NCI-H1092 (cell line): ENCODE data around the gene NEDD4L.

Experiments
- DNase-seq: peaks from one replicate; lab custom pipeline; 2025; lab: John Stamatoyannopoulos, UW

NEDD4L gene

DNA sequence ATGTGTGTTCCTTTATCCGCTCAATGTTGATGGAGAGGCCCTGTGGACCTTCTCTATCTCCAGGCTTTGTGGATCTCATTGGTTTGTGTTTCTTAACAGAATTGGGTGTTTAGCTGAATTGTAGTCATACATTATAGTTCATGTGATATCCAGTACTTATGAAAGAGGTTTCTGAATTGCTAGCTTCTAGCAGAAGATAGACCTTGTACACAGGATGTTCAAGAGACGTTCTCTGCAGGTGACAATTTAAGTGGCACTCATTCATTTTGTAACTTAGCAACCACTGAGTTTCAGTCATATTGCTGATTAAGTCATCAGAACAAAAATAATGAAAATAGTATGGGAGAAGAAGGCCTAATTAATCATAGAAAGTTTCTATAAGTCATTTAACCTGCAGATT lies 305.6 kb downstream of the NEDD4L start:
- DNase-seq, result no peak

DNA sequence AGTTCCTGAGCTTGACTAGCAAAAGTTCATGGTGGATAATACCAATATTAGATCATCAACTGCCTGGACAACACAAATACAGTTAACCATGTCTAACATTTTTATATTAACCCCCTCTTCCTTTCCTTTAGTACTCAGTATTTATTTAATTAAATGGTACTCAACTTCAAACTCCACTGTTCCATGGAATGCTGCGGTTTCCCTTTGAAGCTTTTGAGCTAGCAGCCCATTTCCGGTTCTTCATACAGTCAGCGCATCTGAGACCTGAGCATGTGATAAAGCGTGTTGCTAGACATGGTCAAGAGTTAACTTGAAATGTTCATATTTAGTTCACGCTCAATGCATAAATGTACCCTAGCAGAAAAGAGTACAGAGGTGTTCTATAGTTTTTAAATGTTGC lies 306.5 kb downstream of the NEDD4L start:
- no peak for DNase-seq

DNA sequence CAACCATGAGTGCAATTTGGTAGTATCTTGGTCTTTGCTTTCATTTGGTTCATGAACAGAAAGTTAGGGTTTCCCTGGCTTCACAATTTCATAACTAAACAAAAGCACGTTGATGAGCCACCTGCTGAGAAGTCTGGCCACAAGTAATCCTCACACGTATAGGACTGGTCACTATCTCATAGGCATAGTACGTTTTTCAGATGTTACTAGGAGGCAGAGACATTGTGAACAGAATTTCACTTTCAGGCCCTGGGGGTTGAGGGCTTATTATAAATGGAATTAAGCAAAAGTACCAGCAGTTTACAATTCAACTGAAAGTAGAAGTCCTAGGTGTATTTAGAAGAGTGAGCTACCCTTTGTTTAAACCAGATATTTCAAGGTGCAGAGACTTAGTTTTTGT lies 307.8 kb downstream of the NEDD4L start:
- DNase-seq, result no peak

DNA sequence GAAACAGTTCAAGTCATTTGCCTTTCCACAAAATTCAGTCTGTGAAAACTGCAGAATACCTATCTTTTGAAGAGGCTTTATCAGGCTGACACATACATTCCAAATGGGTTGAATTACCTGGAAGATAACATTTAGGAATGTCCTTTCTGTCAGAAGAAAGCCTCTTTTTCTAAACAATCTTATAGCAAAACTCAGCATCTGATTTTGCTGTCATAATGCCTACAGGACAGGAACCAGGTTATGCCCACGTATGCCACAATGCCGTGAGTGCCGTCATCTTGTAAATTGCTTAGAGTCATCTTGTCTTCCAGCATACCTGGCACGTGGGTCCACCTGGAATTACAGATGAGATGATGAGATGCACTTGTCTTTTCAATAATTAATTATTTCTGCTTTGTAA lies 309.6 kb downstream of the NEDD4L start:
- DNase-seq, result no peak

DNA sequence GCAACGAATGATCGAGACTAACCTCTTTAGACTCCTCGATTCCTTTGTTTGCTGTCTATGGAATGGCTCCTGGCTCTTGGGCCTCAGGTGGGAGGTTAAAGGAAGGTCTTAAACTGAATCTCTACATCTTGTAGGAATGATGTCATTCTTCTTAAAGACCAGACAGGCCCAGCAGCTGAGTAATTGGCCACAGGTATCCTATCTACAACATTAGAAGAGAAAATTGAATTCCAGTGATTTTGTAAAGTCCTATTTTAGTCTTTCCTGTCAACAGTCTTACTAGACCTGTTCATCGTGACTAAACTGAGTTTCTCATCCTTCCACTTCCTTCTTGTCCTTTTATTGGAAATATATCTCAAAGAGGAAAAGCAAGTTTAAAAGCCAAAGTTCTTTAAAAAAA lies 310.0 kb downstream of the NEDD4L start:
- DNase-seq, result no peak

DNA sequence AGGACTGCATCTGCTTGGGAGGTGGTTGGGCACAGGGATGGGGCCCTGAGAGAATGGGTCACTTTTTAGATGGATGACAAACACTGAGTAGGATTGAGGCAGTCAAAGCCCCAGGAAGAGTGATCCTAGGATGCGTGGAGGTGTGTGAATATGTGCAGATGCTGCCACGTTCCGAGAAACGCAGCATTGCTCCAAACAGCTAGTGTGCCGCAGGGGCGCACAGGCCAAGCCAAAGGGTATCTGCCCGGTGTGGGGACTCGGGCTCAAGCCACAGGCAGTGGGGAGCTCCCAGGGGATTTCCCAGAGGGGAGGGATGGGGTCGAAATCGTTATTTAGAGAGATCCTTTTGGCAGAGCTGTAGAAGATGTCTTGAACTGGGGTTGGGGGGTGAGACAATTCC lies 310.8 kb downstream of the NEDD4L start:
- no peak for DNase-seq

DNA sequence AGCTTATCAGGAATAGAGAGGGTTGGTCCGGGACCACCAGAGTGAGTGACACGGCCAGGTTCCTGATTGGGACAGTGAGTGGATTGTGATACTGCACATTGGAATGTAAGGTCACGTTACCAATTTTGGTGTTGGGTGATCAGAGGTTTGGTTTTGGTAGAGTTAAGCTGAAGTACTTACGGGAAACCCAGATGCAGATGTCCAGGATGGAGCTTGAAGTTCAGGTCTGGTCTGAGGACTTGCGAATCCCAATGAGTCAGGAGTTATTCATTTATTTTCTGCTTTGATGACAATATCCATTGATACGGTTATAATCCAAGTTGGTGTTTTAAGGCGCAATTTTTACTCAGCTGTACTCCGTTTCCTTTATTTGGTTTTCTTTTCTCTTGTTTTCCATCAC lies 311.2 kb downstream of the NEDD4L start:
- no peak for DNase-seq

DNA sequence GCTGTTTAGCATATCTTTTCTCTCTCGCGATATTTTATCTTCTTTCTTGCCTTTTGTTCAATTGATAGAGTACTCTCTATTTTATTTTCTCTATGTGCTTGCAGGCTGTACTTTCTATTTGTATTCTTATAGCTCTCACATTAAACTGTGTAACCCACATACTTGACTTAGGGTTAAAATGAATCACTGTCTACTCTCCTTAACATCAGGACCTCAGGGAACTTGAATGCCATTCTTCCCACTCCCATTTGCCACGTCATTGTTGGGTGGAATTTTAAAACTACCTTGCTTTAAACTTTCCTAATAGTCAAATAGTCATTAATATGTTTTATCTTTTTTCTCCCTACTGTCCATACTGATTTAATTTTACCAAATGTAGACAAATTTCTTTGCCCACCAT lies 315.2 kb downstream of the NEDD4L start:
- no peak for DNase-seq

DNA sequence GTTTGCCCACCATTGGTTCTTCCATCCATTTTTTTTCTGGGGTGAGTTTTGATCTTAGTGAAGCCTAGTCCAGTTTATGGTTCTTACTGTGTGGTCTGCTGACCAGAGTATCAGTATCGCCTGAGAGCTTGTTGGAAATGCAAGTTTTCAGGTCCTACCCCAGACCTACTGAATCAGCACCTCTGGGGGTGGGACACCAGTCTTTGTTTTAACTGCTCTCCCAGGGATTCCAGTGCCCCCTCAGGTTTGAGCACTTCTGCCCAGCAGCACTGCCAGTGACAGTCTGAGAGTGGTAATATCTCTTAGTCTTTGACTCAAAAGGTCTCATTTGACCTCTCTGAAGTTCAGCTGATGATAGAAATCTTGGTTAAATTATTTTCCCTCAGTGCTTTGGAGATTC lies 315.6 kb downstream of the NEDD4L start:
- DNase-seq, result no peak

DNA sequence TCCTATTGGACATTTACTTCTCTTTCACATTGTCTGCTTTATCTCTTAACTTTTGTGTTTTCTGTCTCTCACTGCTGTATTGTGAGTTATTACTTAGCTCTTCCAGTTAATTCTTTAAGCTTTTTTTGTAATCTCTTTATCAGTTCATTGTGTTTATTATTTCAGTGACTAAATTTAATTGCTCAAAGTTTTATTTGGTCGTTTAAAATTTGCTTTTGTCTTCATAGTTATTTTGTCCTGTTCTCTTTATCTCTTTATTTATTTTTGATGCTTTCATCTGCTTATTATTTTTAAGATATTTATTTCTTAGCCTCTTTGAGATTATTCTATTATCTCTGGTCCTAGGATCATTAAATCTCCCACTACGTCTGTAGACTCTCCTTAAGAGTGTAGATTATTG lies 316.3 kb downstream of the NEDD4L start:
- DNase-seq, result no peak

DNA sequence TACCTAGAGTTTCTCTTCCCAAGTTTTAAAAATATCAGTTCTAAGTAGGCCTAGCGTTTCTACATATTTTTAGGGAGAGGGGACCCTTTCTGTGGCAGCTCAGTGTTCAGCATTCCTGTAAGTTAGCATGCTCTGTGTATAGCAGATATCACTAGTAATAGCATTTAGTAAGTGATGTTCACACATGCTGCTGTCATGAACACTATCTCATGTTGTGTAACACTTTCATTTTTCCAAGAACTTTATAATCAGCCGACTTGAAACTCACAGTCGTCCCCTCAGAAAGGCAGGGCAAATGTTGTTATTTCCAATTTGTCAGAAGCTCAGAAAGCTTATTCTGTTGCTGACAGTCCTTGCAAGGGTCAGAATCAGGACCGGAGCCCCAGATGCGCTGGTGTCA lies 317.2 kb downstream of the NEDD4L start:
- no peak for DNase-seq

DNA sequence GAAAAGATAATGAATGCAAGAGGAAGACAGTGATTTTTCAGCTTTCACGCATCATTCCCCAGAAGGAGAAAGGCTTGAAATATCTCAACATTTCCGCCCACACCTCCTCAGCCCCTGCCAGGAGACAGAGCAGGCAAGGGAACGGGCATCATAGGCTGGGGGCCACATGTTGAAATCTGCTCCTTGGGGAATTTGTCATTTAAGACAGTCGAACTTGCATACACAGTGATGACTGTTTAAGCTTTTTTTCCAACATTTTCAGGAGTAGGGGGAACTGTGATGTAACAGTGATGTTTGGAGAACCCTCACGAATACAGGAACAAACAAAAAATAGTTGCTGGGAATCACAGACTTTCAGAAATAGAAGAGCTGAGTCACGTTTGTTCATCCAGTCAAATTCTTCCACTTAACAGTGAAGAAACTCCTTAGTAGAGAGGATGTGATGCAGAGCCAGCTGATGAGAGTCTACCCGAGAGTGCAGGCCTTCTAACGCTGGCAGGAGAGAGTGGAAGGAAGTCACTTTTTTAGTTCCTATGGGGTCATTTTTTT lies 318.1 kb downstream of the NEDD4L start:
- no peak for DNase-seq

DNA sequence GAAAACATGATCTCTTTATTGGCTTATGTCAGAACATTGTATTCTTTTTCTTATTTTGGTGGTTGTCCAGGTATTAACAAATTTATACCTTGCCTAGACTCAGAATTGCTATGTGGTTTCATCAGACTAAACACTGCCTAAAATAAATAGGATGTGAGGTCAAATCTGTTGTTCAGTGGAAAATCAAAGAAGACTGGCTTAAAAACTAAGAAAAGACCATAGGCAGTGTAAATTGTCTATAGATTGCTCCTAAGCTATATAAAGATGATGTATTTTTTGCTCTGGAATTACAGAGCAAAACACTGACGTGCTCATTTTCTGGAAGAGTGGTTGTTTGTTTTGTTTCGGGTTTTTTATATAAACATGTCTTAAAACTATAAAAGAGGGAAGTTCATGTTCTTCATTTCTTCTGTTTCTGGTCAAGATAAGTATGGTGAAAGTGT lies 318.8 kb downstream of the NEDD4L start:
- DNase-seq, result no peak

DNA sequence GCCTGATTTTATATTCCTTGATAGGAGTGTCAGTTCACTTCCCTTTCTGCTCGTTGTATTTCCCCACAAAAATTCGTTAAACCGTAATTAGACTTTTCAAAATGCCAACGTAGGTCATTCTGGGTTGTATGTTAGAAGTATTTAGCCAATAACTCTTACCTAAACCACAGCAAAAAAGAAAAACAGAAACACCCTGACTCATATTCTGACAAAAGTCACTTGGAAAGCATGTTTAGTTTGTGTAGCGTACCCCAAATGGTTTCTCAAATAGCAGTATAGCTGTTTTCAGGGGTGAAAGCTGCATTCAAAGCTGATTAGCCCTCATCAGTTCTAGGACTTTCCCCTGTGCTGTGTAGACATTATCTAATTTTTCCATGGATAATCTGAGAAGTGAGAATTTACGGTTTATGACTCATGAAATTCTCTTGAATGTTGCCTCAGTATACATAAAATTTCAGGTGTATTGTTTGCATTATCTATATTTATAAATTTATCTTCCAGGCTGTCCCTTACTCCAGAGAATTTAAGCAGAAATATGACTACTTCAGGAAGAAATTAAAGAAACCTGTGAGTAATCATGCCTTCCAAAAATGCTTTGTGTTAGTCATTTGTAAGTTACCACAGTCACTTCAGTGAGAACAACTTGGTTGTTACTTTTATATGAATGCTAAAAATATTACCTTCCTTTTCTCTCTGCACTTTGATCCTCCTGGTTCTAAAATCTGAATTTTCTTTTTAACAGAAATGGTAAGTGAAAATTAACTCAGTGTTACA lies 319.9 kb downstream of the NEDD4L start:
- no peak for DNase-seq

DNA sequence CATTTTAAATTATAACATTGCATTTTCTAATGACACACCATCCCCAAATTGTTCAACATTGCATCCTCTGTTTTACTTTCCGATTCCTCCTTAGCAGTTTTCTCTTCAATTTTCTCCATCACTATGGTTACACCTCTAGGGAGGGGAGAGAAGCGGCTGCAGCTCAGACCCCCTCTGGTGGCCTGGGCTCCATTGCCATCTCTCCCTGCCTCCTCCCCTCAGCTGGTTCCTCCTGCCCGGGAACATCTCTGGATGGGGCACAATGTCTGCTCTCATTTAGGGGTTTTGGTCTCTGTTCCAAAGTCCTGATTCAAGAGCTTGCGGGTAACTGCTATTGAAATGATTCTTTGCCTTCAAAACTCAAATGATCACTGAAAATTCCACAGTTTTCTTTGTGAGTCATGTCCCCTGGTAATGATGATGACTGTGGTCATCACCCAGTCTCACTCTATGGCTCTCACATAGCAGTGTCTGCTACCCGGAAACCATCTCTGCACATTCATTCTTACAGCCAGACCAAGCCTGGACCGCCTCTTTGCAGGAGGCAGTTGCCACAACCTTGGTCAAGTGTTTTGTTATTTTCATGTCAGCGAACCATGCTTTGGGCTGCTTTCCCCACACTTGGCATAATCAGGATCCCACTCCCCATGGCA lies 321.0 kb downstream of the NEDD4L start:
- no peak for DNase-seq

DNA sequence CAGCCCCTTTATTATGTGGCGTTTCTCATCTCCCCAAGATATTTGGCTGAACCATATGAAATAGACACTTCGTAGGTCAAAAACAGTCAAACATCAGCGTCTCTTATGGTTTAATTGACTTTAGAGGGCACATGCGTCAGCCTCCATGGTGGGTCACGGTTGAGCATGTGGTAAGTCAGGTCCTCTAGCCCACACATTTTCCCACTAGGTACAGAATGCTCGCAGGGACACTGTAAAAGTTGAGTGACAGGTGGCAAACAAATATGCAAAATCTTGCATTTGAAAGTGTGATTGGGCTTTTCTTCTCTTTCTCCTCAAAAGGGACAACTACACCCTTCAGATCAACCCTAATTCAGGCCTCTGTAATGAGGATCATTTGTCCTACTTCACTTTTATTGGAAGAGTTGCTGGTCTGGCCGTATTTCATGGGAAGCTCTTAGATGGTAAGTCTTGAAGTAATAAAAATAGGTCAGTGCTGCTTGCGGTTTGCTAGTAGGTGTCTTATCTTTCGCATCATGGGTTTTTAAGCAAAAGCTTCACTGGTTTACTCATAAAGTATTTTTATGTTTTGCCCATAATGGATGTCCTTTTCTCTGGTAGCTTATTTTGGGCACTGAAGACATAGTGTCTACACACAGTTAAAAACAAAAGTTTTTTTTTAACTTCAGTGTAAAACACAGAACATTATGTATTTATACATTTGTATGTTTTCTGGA lies 323.6 kb downstream of the NEDD4L start:
- no peak for DNase-seq

DNA sequence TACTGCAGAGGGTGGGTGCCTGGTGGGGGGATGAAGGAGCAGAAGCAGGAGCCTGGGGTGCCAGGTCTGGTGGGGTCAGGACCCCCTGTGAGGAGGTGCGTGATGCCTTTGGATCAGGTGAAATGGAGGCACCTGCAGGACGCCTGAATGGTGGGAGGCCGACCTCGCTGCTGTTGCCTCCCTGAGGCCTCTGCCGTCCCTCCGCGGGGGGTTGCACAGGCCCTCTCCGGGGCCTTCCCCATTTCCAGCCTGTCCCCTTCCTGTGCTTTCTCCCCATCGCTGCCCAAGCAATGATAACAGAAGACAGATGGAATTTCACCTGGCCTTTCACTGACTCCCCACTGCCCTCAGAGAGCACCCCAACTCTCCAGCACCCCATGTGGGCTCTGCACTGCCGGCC lies 325.6 kb downstream of the NEDD4L start:
- no peak for DNase-seq

DNA sequence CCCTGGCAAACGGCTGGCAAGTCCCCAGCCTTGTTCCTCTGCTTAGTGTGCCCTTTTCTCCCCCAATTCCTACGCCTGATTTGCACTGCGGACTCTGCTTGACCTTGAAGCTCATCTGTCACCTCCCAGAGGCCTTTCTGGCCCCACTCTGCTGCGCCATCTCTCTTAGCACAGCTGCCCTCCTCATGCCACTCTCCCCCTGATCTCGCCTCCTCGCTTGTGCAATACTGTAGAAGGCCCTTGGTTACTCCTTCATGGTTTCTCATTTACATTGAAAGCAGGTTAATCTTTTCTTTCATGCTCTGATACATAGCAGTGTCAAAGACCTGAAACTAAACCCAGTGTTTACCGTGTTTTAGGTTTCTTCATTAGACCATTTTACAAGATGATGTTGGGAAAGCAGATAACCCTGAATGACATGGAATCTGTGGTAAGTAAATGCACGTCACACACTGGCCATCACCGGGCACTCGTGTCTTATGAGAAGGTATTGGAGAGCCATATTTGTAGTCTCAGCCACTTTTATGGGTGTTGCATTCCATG lies 326.1 kb downstream of the NEDD4L start:
- DNase-seq, result no peak

DNA sequence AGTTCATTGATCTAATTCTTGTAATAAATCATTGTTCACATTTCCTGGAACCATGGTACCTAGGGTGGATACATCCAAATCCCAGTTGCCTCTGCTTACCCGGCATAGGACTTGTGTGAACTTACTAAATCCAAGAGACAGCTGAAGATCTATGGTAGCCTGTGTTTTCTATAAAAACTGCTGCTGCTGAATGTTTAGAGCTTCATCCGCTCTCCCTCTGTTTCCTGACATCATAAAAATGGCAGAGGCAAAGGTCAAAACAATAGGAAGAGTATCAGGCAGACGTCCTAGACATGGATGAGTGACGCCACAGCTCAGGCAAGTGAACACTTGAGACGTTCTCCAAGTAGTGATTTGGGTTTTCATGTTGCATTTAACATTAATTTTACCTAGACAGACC lies 326.6 kb downstream of the NEDD4L start:
- DNase-seq, result no peak

DNA sequence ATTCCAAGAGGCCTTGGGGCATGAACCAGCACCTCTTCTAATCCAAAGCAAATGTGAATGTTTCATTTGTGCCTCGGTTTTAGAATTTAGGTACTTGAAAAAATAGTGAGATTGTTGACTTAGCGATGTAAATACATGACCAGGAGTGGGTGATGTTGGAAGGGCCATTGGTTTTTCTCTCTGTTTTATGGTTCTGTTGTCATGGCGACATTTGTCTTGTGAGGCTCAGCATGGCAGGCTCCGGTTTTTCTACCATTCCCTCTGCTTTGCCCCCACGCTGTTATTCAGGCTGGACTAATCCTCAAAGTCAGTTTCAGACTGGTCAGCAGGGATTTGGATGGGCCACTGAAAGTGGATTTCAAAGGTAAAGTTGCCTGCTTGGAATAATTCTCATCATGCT lies 329.5 kb downstream of the NEDD4L start:
- DNase-seq, result peak; percentile 64

DNA sequence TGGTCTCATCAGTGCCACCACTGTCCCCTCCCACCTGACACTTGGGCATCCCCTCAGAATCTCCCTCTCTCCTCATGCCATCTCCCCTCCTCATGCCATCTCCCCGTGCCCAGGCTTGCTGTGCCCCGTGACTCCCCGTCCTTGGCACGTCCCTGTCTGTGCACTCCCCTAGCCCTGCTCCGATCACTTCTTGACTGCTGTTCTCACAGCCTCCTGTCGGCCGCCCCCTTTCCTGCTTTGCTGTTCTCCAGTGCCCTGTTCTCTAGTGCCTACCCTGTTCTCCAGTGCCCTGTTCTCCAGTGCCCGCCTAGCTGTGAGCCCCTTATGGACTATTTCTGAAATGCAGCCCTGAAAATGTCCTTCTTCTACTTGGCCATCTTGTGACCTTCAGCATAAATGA lies 331.0 kb downstream of the NEDD4L start:
- no peak for DNase-seq
